ENCODE measurements around the gene ADGRF4.

Gene ADGRF4

DNA sequence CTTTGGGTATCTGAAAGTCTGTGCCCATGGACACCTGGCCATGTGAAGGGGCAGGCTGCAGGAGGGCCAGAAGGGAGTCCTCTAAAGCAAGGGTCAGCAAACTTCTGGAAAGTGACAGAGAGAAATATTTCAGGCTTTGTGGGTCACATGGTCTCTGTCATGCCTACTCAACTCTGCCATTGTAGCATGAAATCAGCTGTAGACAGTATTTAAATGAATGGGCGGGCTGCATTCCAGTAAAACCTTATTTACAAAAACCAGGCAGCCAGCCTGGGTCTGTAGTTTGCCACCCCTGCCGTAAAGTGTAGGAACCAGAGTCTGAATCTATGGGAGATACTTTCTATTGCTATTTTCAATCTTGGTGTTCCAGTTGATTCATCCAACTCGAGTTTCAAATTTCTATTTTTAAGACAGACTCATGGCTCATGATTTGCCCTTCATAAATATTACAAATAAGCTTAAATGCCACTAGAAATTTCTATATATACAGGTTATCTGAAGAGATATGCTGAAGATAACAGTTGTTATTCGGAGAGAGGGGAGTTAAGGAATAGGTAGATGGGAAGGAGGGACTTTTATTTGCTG lies 19.0 kb upstream of the ADGRF4 start:
- Histone ChIP-seq H3K27ac (ENCODE audit: low read depth, low read length) (no peak overlapping the region), H3K4ac (ENCODE audit: low read depth, low read length) (no peak overlapping the region), H3K23ac (ENCODE audit: low read length) (no peak overlapping the region), H2BK15ac (replicated peaks; ENCODE audit: low read depth) (no peak overlapping the region), H3K79me1 (ENCODE audit: low read length) (no peaks in the 10 kb centered on the region), H3K56ac (ENCODE audit: low read length) (no peak overlapping the region), H3K4me3 (ENCODE audit: low read length) (no peak overlapping the region), H2AK5ac (ENCODE audit: low read length) (no peak overlapping the region), H2BK120ac (ENCODE audit: low read depth, low read length) (no peak overlapping the region), H3K79me2 (ENCODE audit: control insufficient read depth, insufficient read depth, low read length) (no peaks in the 10 kb centered on the region), H3K9ac (ENCODE audit: low read length) (no peak overlapping the region), H3K36me3 (ENCODE audit: control insufficient read depth, insufficient read depth, low read length) (no peaks in the 10 kb centered on the region), H3K4me2 (ENCODE audit: low read length) (no peak overlapping the region), H3K27me3 (ENCODE audit: insufficient read depth, low read length, poor library complexity) (no peaks in the 10 kb centered on the region), H2BK5ac (ENCODE audit: low read length) (no peak overlapping the region), H3K18ac (ENCODE audit: low read length) (no peak overlapping the region), H4K5ac (ENCODE audit: low read length) (no peak overlapping the region), H3K4me1 (ENCODE audit: control insufficient read depth, low read depth, low read length) (peaks cover 2% of the 10 kb centered on the region), H4K8ac (ENCODE audit: low read depth, low read length) (no peak overlapping the region)
- DNase-seq = no peak
- no CpG with 5 or more reads among the region's 4 CpGs for WGBS (ENCODE audit: extremely low coverage, insufficient coverage, low lambda C conversion rate)

DNA sequence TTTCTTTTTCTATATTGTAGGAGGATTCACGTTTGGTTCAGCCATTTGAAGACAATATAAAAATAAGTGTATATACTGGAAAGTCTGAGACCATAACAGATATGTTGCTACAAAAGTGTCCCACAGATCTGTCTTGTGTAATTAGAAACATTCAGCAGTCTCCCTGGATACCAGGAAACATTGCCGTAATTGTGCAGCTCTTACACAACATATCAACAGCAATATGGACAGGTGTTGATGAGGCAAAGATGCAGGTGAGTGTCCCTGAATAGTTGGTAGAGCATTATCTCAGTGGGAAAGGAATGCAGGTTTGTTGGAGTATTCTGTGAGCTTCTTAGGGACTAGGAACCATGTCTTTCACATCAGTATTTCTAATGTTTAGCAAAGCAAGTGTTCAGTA lies 18.3 kb upstream of the ADGRF4 start:
- Histone ChIP-seq H4K5ac (ENCODE audit: low read length) (no peak overlapping the region), H4K8ac (ENCODE audit: low read depth, low read length) (no peak overlapping the region), H3K4ac (ENCODE audit: low read depth, low read length) (no peak overlapping the region), H2BK120ac (ENCODE audit: low read depth, low read length) (no peak overlapping the region), H2BK5ac (ENCODE audit: low read length) (no peak overlapping the region), H3K4me1 (ENCODE audit: control insufficient read depth, low read depth, low read length) (peaks cover 2% of the 10 kb centered on the region), H3K56ac (ENCODE audit: low read length) (no peak overlapping the region), H2BK15ac (replicated peaks; ENCODE audit: low read depth) (no peak overlapping the region), H3K27me3 (ENCODE audit: insufficient read depth, low read length, poor library complexity) (no peaks in the 10 kb centered on the region), H3K79me2 (ENCODE audit: control insufficient read depth, insufficient read depth, low read length) (no peaks in the 10 kb centered on the region), H3K4me2 (ENCODE audit: low read length) (no peak overlapping the region), H3K36me3 (ENCODE audit: control insufficient read depth, insufficient read depth, low read length) (no peaks in the 10 kb centered on the region), H3K79me1 (ENCODE audit: low read length) (no peaks in the 10 kb centered on the region), H3K9ac (ENCODE audit: low read length) (no peak overlapping the region), H3K23ac (ENCODE audit: low read length) (no peak overlapping the region), H3K27ac (ENCODE audit: low read depth, low read length) (no peak overlapping the region), H2AK5ac (ENCODE audit: low read length) (no peak overlapping the region), H3K4me3 (ENCODE audit: low read length) (no peak overlapping the region), H3K18ac (ENCODE audit: low read length) (no peak overlapping the region)
- no CpG with 5 or more reads among the region's 2 CpGs for WGBS (ENCODE audit: extremely low coverage, insufficient coverage, low lambda C conversion rate)
- DNase-seq = no peak

- no CpG with 5 or more reads among the region's 4 CpGs for WGBS (ENCODE audit: extremely low coverage, insufficient coverage, low lambda C conversion rate)
- no peak overlapping the region for H2BK5ac ChIP-seq (ENCODE audit: low read length)
Measured at GRCh38 chr6:47680724-47681123, 17.7 kb upstream of the ADGRF4 start.

DNA sequence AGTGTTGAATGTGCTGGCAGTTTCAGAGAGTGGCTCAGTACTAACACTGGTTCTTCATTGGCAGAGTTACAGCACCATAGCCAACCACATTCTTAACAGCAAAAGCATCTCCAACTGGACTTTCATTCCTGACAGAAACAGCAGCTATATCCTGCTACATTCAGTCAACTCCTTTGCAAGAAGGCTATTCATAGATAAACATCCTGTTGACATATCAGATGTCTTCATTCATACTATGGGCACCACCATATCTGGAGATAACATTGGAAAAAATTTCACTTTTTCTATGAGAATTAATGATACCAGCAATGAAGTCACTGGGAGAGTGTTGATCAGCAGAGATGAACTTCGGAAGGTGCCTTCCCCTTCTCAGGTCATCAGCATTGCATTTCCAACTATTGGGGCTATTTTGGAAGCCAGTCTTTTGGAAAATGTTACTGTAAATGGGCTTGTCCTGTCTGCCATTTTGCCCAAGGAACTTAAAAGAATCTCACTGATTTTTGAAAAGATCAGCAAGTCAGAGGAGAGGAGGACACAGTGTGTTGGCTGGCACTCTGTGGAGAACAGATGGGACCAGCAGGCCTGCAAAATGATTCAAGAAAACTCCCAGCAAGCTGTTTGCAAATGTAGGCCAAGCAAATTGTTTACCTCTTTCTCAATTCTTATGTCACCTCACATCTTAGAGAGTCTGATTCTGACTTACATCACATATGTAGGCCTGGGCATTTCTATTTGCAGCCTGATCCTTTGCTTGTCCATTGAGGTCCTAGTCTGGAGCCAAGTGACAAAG lies 17.0 kb upstream of the ADGRF4 start:
- no CpG with 5 or more reads among the region's 1 CpG for WGBS (ENCODE audit: extremely low coverage, insufficient coverage, low lambda C conversion rate)
- no peak overlapping the region for H4K5ac ChIP-seq (ENCODE audit: low read length)

More at GRCh38 chr6:47680724-47681123, 17.7 kb upstream of the ADGRF4 start:
- Histone ChIP-seq H3K27ac (ENCODE audit: low read depth, low read length) (no peak overlapping the region), H3K23ac (ENCODE audit: low read length) (no peak overlapping the region), H3K4me3 (ENCODE audit: low read length) (no peak overlapping the region), H4K5ac (ENCODE audit: low read length) (no peak overlapping the region), H3K9ac (ENCODE audit: low read length) (no peak overlapping the region), H2BK120ac (ENCODE audit: low read depth, low read length) (no peak overlapping the region), H3K4me1 (ENCODE audit: control insufficient read depth, low read depth, low read length) (peaks cover 2% of the 10 kb centered on the region), H3K4me2 (ENCODE audit: low read length) (no peak overlapping the region), H3K36me3 (ENCODE audit: control insufficient read depth, insufficient read depth, low read length) (no peaks in the 10 kb centered on the region), H2AK5ac (ENCODE audit: low read length) (no peak overlapping the region), H3K79me1 (ENCODE audit: low read length) (no peaks in the 10 kb centered on the region), H3K18ac (ENCODE audit: low read length) (no peak overlapping the region), H2BK15ac (replicated peaks; ENCODE audit: low read depth) (no peak overlapping the region), H3K79me2 (ENCODE audit: control insufficient read depth, insufficient read depth, low read length) (no peaks in the 10 kb centered on the region), H3K27me3 (ENCODE audit: insufficient read depth, low read length, poor library complexity) (no peaks in the 10 kb centered on the region), H3K4ac (ENCODE audit: low read depth, low read length) (no peak overlapping the region), H3K56ac (ENCODE audit: low read length) (no peak overlapping the region), H4K8ac (ENCODE audit: low read depth, low read length) (no peak overlapping the region)
- DNase-seq = no peak

GRCh38 chr6:47686411-47686810 lies 12.0 kb upstream of the ADGRF4 start:
- Histone ChIP-seq H2BK120ac (ENCODE audit: low read depth, low read length) (no peak overlapping the region), H3K27ac (ENCODE audit: low read depth, low read length) (no peak overlapping the region), H3K36me3 (ENCODE audit: control insufficient read depth, insufficient read depth, low read length) (no peaks in the 10 kb centered on the region), H3K27me3 (ENCODE audit: insufficient read depth, low read length, poor library complexity) (no peaks in the 10 kb centered on the region), H3K18ac (ENCODE audit: low read length) (no peak overlapping the region), H3K9ac (ENCODE audit: low read length) (no peak overlapping the region), H3K4me3 (ENCODE audit: low read length) (no peak overlapping the region), H2BK15ac (replicated peaks; ENCODE audit: low read depth) (no peak overlapping the region), H2AK5ac (ENCODE audit: low read length) (no peak overlapping the region), H3K4me2 (ENCODE audit: low read length) (no peak overlapping the region), H3K23ac (ENCODE audit: low read length) (no peak overlapping the region), H3K4me1 (ENCODE audit: control insufficient read depth, low read depth, low read length) (peaks cover 2% of the 10 kb centered on the region), H4K5ac (ENCODE audit: low read length) (no peak overlapping the region), H3K56ac (ENCODE audit: low read length) (no peak overlapping the region), H3K79me2 (ENCODE audit: control insufficient read depth, insufficient read depth, low read length) (no peaks in the 10 kb centered on the region), H3K79me1 (ENCODE audit: low read length) (no peaks in the 10 kb centered on the region), H3K4ac (ENCODE audit: low read depth, low read length) (peak overlapping the region; percentile 55), H2BK5ac (ENCODE audit: low read length) (no peak overlapping the region), H4K8ac (ENCODE audit: low read depth, low read length) (no peak overlapping the region)
- DNase-seq = no peak
- no CpG with 5 or more reads among the region's 1 CpG for WGBS (ENCODE audit: extremely low coverage, insufficient coverage, low lambda C conversion rate)

More for the DNA sequence above, 17.0 kb upstream of the ADGRF4 start:
- Histone ChIP-seq H3K18ac (ENCODE audit: low read length) (no peak overlapping the region), H3K27ac (ENCODE audit: low read depth, low read length) (no peak overlapping the region), H2AK5ac (ENCODE audit: low read length) (no peak overlapping the region), H2BK15ac (replicated peaks; ENCODE audit: low read depth) (no peak overlapping the region), H3K9ac (ENCODE audit: low read length) (no peak overlapping the region), H3K4ac (ENCODE audit: low read depth, low read length) (no peak overlapping the region), H4K8ac (ENCODE audit: low read depth, low read length) (no peak overlapping the region), H3K4me1 (ENCODE audit: control insufficient read depth, low read depth, low read length) (peaks cover 2% of the 10 kb centered on the region), H2BK120ac (ENCODE audit: low read depth, low read length) (no peak overlapping the region), H3K4me3 (ENCODE audit: low read length) (no peak overlapping the region), H3K4me2 (ENCODE audit: low read length) (no peak overlapping the region), H3K27me3 (ENCODE audit: insufficient read depth, low read length, poor library complexity) (no peaks in the 10 kb centered on the region), H3K79me2 (ENCODE audit: control insufficient read depth, insufficient read depth, low read length) (no peaks in the 10 kb centered on the region), H3K36me3 (ENCODE audit: control insufficient read depth, insufficient read depth, low read length) (no peaks in the 10 kb centered on the region), H3K79me1 (ENCODE audit: low read length) (no peaks in the 10 kb centered on the region), H3K56ac (ENCODE audit: low read length) (no peak overlapping the region), H2BK5ac (ENCODE audit: low read length) (no peak overlapping the region), H3K23ac (ENCODE audit: low read length) (no peak overlapping the region)
- DNase-seq = no peak

Data from mesendoderm (in vitro differentiated cells).